GM23338 (cell line): Measurements from ENCODE around the gene TNS3. TPM values are rescaled to one million over a fixed set of nuclear protein-coding genes. Genes with fewer than 3 reads are reported as not detected.

ENCODE experiments used
- ATAC-seq: fragments of 200-7000 bp; cut with Tn5 transposase; 3 replicates; pipeline ENCODE4 v1.9.1; 2020
- DNase-seq: peaks from one replicate; pipeline ENCODE4 v3.0.0-alpha.2; 2015; ENCODE audit warnings: low spot score
- H2AFZ ChIP-seq: fragments of 200-600 bp; sonication (generic); 2 replicates; pipeline ENCODE4 v1.8.0; 2016; ENCODE audit warnings: antibody characterized with exemption, mild to moderate bottlenecking, moderate library complexity
- H3F3A ChIP-seq: fragments of 200-600 bp; sonication (generic); replicated peaks from 2 replicates; pipeline ENCODE4 v1.8.0; 2017; ENCODE audit warnings: antibody characterized with exemption, mixed run types, low read depth
- H3K27ac ChIP-seq: fragments of 200-600 bp; sonication (generic); 2 replicates; pipeline ENCODE4 v1.6.1; 2016; ENCODE audit warnings: low read depth
- H3K27me3 ChIP-seq: fragments of 200-600 bp; sonication (generic); 2 replicates; pipeline ENCODE4 v1.8.0; 2016; ENCODE audit warnings: mild to moderate bottlenecking, mixed run types, moderate library complexity; ENCODE audit not compliant: insufficient read depth
- H3K36me3 ChIP-seq: fragments of 200-600 bp; sonication (generic); 2 replicates; pipeline ENCODE4 v1.8.0; 2016; ENCODE audit warnings: mild to moderate bottlenecking; ENCODE audit not compliant: insufficient read depth
- H3K4me1 ChIP-seq: fragments of 200-600 bp; sonication (generic); 2 replicates; pipeline ENCODE4 v1.8.0; 2016; ENCODE audit warnings: mild to moderate bottlenecking, moderate library complexity; ENCODE audit not compliant: insufficient read depth
- H3K4me2 ChIP-seq: fragments of 200-600 bp; sonication (generic); 2 replicates; pipeline ENCODE4 v1.7.1; 2017; ENCODE audit warnings: mixed run types
- H3K4me3 ChIP-seq: fragments of 200-600 bp; sonication (generic); 2 replicates; pipeline ENCODE4 v1.6.1; 2016; ENCODE audit warnings: mixed run types
- H3K79me2 ChIP-seq: fragments of 200-600 bp; sonication (generic); replicated peaks from 2 replicates; pipeline ENCODE4 v1.8.0; 2017; ENCODE audit warnings: mild to moderate bottlenecking; ENCODE audit not compliant: insufficient read depth
- H3K9me2 ChIP-seq: fragments of 200-600 bp; sonication (generic); 2 replicates; pipeline ENCODE4 v1.8.0; 2017; ENCODE audit not compliant: insufficient read depth
- H4K20me1 ChIP-seq: fragments of 200-600 bp; sonication (generic); replicated peaks from 2 replicates; pipeline ENCODE4 v1.8.0; 2017; ENCODE audit warnings: mild to moderate bottlenecking; ENCODE audit not compliant: insufficient read depth
- H3K27ac Mint-ChIP-seq: 2 replicates; pipeline ENCODE4 v1.8.0; 2020; ENCODE audit warnings: inconsistent platforms, mild to moderate bottlenecking, moderate library complexity, mixed read lengths
- H3K27me3 Mint-ChIP-seq: 3 replicates; pipeline ENCODE4 v1.8.0; 2022; ENCODE audit warnings: low read depth, mild to moderate bottlenecking, moderate library complexity, mixed read lengths, inconsistent platforms; ENCODE audit not compliant: insufficient read depth, poor library complexity
- H3K36me3 Mint-ChIP-seq: 3 replicates; pipeline ENCODE4 v1.8.0; 2021; ENCODE audit warnings: low read depth, mild to moderate bottlenecking, inconsistent platforms, moderate library complexity, mixed read lengths
- H3K4me1 Mint-ChIP-seq: 3 replicates; pipeline ENCODE4 v1.8.0; 2020; ENCODE audit warnings: mild to moderate bottlenecking, inconsistent platforms, mixed read lengths
- H3K4me3 Mint-ChIP-seq: 3 replicates; pipeline ENCODE4 v1.8.0; 2021; ENCODE audit warnings: moderate library complexity, mild to moderate bottlenecking, inconsistent platforms, mixed read lengths
- H3K9me3 Mint-ChIP-seq: 3 replicates; pipeline ENCODE4 v1.8.0; 2020; ENCODE audit warnings: moderate library complexity, mild to moderate bottlenecking, inconsistent platforms, mixed read lengths
- CTCF ChIP-seq, 2 experiments: fragments of 200-600 bp in 1 of 2; sonication (generic) in 1 of 2; conservative IDR thresholded peaks; 2 replicates each; pipeline versions ENCODE4 v1.5.1 to v1.6.1; 2016 to 2017; ENCODE audit warnings: antibody characterized with exemption in 2 of 2, low read depth in 2 of 2, mild to moderate bottlenecking in 2 of 2, moderate library complexity in 1 of 2
- EZH2 ChIP-seq: fragments of 200-600 bp; sonication (generic); IDR thresholded peaks from one replicate; pipeline ENCODE4 v1.8.0; 2017; ENCODE audit warnings: antibody characterized with exemption, mild to moderate bottlenecking, low read depth; ENCODE audit not compliant: unreplicated experiment
- EZH2phosphoT487 ChIP-seq: fragments of 200-600 bp; sonication (generic); IDR thresholded peaks from one replicate; pipeline ENCODE4 v1.8.1; 2018; ENCODE audit warnings: antibody characterized with exemption; ENCODE audit not compliant: unreplicated experiment
- JUNB ChIP-seq: IDR thresholded peaks from one replicate; pipeline ENCODE4 v1.6.1; 2016; ENCODE audit warnings: antibody characterized with exemption; ENCODE audit not compliant: unreplicated experiment
- POLR2AphosphoS5 ChIP-seq: IDR thresholded peaks from 2 replicates; pipeline ENCODE4 v1.6.1; 2016; ENCODE audit warnings: antibody characterized with exemption, low read depth
- REST ChIP-seq: IDR thresholded peaks from one replicate; pipeline ENCODE4 v1.6.1; 2018; ENCODE audit warnings: antibody characterized with exemption; ENCODE audit not compliant: unreplicated experiment
- STAT1 ChIP-seq: IDR thresholded peaks from one replicate; pipeline ENCODE4 v1.6.1; 2016; ENCODE audit warnings: antibody characterized with exemption; ENCODE audit not compliant: unreplicated experiment
- ZNF114 ChIP-seq: fragments of 250-450 bp; sonication (Bioruptor Pico); IDR thresholded peaks from 2 replicates; pipeline ENCODE4 v1.5.0; 2020; ENCODE audit warnings: mild to moderate bottlenecking, moderate library complexity
- ZNF331 ChIP-seq: fragments of 250-450 bp; sonication (Bioruptor Pico); IDR thresholded peaks from 2 replicates; pipeline ENCODE4 v1.5.0; 2020; ENCODE audit warnings: low read depth, mild to moderate bottlenecking, moderate library complexity
- ZNF462 ChIP-seq: fragments of 250-450 bp; sonication (Bioruptor Pico); IDR thresholded peaks from 2 replicates; pipeline ENCODE4 v1.5.0; 2020; ENCODE audit warnings: mild to moderate bottlenecking, moderate library complexity
- polyA plus RNA-seq: library from polyadenylated mRNA; unstranded; fragments of >200 nt; fragmentation: Nextera tagmentation; extraction: Ambion mirVana; gene quantifications from 2 replicates; pipeline ENCODE4 v1.2.1, GENCODE V29; 2016
- total RNA-seq: library from RNA; depleted of rRNA; stranded (reverse); fragments of >200 nt; shearing (Covaris generic); gene quantifications from 2 replicates; pipeline ENCODE4 v1.2.3, GENCODE V29; 2014

TNS3 gene
- total and polyA plus RNA-seq, 2 experiments from 2014 or later: 6.2 to 28.7 TPM

- Mint-ChIP-seq H3K4me1 (peaks cover 80% of the 10 kb centered on the region), H3K9me3 (no peaks in the 10 kb centered on the region), H3K36me3 (no peaks in the 10 kb centered on the region), H3K27ac (peak overlapping the region; percentile 51; the same call in 1 of the 2 replicates), H3K4me3 (no peak overlapping the region), H3K27me3 (peaks cover 4% of the 10 kb centered on the region)
- Histone ChIP-seq H3K4me2 (no peak overlapping the region), H3F3A (0 out of 2 replicates have a peak, but pooled peaks cover 7% of the 10 kb centered on the region), H3K36me3 (no peaks in the 10 kb centered on the region), H3K4me3 (no peak overlapping the region), H3K79me2 (peaks cover under 1% of the 10 kb centered on the region; the same call in 1 of the 2 replicates), H3K27me3 (no peaks in the 10 kb centered on the region), H4K20me1 (no peaks in the 10 kb centered on the region), H2AFZ (no peak overlapping the region), H3K4me1 (peaks cover 49% of the 10 kb centered on the region), H3K27ac (no peak overlapping the region), H3K9me2 (no peaks in the 10 kb centered on the region)
- ATAC-seq: no peak
- TF ChIP-seq REST (no peak), ZNF114 (CRISPR knock-in tag) (no peak), ZNF462 (CRISPR knock-in tag) (no peak), EZH2 (no peak), ZNF331 (CRISPR knock-in tag) (no peak), CTCF (conservative IDR thresholded peaks at IDR 0.05; ENCODE audit: low read depth in 2 of 2) (no peak), POLR2AphosphoS5 (no peak), STAT1 (no peak), EZH2phosphoT487 (no peak), JUNB (no peak)
- DNase-seq: no peak
These were observed 251.2 kb downstream of the TNS3 start for GRCh38 chr7:47330561-47331178.
